ENCODE data around the gene TXNRD1. TPM values are rescaled to one million over a fixed set of nuclear protein-coding genes. Genes with fewer than 3 reads are reported as not detected.

Gene TXNRD1
- total RNA-seq, 1 experiment from 2014 or later: 72.8 TPM

DNA sequence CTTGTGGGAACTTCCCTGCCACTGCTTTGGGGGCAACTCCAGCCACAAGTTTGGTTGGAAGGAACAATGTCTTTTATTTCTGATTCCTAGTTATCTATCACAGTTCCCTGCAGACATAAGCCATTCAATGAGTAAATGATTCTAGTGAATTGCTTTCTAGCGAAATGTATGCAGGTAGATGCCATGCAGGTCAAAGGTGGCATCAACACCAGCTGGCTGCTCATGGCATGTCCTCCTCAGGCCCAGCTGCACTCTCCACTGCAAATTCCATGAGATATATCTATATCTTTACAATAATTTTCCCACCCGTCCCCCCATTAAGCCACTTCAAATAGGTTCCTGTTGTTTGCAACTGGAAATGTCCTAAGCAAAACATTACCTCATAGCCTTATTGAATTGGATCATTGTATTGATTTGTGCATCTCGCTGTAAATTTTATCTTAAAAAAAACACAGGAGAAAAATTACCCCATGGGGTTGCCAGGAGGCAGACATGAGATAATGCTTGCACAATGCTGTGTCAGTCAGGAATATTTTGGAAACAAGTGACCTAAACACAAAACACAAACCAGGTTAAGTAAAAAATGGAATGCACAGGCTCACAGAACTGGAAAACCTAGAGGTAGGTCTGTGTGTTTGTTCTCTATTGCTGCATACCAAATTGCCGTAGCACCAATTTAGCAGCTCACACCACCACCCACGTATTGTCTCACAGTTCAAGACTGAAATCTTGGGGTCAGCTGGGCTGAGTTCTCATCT is 32.8 kb upstream of the TXNRD1 start:
- H3K27me3 ChIP-seq: no peaks in the 10 kb centered on the region
- H3K4me3 ChIP-seq: no peak overlapping the region
- no peaks in the 10 kb centered on the region for H3K36me3 ChIP-seq
- no peak overlapping the region for H3K27ac ChIP-seq
- no peak for DNase-seq
- H3K9me3 ChIP-seq (replicated peaks): no peaks in the 10 kb centered on the region
- no peaks in the 10 kb centered on the region for H3K4me1 ChIP-seq

DNA sequence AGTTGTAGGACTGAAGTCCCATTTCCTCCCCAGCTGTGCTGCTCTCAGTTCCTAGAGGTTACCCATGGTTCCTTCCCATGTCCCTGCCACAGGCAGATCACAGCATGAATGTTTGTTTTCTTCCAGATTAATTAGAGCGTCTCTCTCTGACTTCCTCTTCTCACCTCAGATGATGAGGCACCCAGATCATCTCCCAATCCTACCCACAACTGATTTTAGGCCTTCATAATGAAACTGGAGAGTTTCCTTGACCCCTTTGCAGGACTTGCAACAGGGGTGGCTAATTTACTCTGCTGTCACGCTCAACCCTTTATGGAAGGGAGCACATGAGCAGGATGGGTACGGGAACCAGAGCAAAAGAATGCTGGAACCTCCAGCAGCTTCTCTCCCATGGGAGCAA is 32.1 kb upstream of the TXNRD1 start:
- H3K27ac ChIP-seq: no peak overlapping the region
- H3K36me3 ChIP-seq: no peaks in the 10 kb centered on the region
- H3K27me3 ChIP-seq: no peaks in the 10 kb centered on the region
- no peak overlapping the region for H3K4me3 ChIP-seq
- no peak for DNase-seq
- H3K4me1 ChIP-seq: no peaks in the 10 kb centered on the region
- no peaks in the 10 kb centered on the region for H3K9me3 ChIP-seq (replicated peaks)

DNA sequence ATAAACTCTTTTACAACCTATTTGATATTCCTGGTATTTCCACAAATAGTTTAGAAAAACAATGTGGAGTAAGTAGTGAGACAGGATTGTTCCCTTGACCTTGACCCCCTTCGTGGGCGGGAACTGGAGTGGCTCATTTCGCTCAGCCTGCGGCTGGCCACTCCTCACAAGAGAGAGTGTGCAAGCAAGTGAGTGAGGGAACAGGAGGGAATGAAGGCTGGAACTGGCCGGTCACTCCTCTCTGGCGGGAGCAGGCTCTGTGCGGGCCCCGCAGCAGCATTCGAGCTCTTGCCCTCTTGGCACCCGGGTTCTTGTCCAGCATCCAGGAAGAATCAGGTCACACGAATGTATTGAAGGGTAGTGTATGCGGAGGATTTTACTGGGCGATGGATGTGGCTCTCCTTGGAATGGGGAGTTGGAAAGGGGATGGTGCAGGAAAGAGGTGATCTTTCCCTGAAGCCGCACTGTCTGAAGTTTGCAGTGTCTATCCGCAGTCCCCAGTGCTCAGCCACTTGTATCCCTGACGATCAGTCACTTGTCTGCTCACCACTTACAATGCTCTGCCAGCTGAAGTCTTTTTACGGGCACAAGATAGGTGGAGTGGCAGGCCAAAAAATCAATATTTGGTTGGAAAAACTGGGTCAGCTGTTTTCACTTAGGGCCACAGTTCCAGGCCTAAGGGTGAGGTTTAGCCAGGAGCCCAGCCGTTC is 28.0 kb upstream of the TXNRD1 start:
- Histone ChIP-seq H3K27me3 (no peaks in the 10 kb centered on the region), H3K9me3 (replicated peaks) (no peaks in the 10 kb centered on the region), H3K36me3 (no peaks in the 10 kb centered on the region), H3K4me3 (no peak overlapping the region), H3K4me1 (no peaks in the 10 kb centered on the region), H3K27ac (no peak overlapping the region)
- no peak for DNase-seq

DNA sequence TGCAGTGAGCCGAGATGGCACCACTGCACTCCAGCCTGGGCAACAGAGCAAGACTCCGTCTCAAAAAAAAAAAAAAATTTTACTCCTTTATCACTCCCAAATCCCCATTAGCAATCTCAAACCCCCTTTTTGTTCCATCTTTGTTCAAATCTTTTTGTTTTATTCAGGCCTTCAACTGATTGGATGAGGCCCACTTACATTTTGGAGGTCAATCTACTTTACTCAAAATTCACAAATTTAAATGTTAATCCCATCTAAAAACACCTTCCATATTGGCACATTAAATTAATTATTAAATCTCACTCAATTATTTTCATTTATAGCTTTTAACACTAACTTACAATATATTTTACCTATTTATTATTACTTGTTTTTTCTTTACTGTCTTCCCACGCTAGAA is 27.0 kb upstream of the TXNRD1 start:
- no peak for DNase-seq
- Histone ChIP-seq H3K27me3 (no peaks in the 10 kb centered on the region), H3K4me1 (no peaks in the 10 kb centered on the region), H3K36me3 (no peaks in the 10 kb centered on the region), H3K9me3 (replicated peaks) (no peaks in the 10 kb centered on the region), H3K4me3 (no peak overlapping the region), H3K27ac (no peak overlapping the region)

DNA sequence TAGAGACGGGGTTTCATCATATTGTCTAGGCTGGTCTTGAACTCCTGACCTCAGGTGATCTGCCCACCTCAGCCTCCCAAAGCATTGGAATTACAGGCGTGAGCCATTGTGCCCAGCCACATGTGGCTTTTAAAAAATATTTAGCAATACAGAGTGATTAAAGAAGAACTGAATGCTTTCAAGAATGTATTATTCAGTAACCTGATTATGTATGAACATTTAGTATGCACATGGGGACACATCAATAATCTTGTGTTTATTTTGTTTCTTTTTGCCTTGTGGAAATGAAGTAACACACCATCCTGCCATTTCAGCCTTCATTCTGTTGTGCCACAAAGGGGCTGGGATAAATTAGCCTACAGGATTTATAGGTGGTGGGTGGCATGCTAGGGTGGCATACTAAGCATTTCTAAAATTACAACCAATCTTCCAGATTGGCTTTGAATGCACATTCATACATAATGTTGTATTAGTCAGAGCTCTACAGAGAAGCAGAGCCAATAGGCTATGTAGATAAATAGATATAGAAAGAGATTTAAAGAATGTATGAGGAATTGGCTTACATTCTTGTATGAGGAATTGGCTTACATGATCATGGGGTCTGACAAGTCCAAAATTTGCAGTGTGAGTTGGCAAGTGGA is 25.5 kb upstream of the TXNRD1 start:
- no peaks in the 10 kb centered on the region for H3K4me1 ChIP-seq
- no peak overlapping the region for H3K27ac ChIP-seq
- no peaks in the 10 kb centered on the region for H3K27me3 ChIP-seq
- no peak for DNase-seq
- no peaks in the 10 kb centered on the region for H3K9me3 ChIP-seq (replicated peaks)
- no peak overlapping the region for H3K4me3 ChIP-seq
- no peaks in the 10 kb centered on the region for H3K36me3 ChIP-seq

DNA sequence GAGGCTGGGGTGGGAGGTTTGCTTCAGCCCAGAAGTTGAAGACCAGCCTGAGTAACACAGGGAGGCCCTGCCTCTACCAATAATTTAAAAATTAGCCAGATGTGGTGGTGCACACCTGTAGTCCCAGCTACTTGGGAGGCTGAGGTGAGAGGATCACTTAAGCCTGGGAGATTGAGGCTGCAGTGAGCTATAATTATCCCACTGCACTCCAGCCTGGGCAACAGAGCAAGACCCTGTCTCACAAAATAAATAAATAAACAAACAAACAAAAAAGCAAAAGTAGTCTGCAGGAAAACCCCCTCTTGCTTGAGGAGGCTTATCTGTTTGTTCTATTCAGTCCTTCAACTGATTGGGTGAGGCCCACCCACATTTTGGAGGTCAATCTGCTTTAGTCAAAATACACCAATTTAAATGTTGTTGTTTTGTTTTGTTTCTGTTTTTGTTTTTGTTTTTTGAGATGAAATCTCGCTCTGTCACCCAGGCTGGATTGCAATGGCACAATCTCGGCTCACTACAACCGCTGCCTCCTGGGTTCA is 24.9 kb upstream of the TXNRD1 start:
- H3K9me3 ChIP-seq (replicated peaks): no peaks in the 10 kb centered on the region
- H3K36me3 ChIP-seq: no peaks in the 10 kb centered on the region
- H3K27me3 ChIP-seq: no peaks in the 10 kb centered on the region
- no peak overlapping the region for H3K4me3 ChIP-seq
- no peak for DNase-seq
- no peak overlapping the region for H3K27ac ChIP-seq
- no peaks in the 10 kb centered on the region for H3K4me1 ChIP-seq

DNA sequence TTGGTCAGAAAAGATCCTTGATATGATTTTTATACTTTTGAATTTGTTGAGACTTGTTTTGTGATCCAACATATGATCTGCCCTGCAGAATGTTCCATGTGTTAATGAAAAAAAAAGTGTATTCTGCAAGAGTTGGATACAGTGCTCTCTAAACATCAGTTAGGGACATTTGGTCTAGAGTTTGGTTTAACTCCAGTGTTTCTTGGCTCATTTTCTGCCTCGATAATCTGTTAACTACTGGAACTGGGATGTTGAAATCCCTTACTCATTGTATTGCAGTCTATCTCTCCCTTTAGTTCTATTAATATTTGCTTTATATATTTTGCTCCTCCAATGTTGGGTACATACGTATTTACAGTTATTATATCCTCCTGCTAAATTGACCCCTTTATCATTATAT is 18.3 kb upstream of the TXNRD1 start:
- H3K27me3 ChIP-seq: no peaks in the 10 kb centered on the region
- H3K9me3 ChIP-seq (replicated peaks): no peaks in the 10 kb centered on the region
- H3K4me3 ChIP-seq: no peak overlapping the region
- H3K4me1 ChIP-seq: no peaks in the 10 kb centered on the region
- no peaks in the 10 kb centered on the region for H3K36me3 ChIP-seq
- DNase-seq: no peak
- H3K27ac ChIP-seq: no peak overlapping the region

DNA sequence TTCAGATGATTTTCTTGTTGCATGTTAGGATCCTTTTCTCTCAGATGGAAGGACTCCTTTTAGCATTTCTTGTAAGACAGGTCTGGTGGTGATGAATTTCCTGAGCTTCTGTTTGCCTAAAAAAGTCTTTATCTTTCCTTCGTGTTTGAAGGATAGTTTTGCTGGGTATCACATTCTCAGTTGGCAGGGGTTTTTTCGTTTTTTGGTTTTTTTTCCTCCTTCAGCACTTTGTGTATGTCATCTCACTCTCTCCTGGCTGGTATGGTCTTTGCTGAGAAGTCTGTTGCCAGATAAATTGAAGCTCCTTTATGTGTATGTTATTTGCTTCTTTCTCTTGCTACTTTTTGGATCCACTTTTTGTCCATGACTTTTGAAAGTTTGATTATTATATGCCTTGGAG is 15.6 kb upstream of the TXNRD1 start:
- H3K36me3 ChIP-seq: no peaks in the 10 kb centered on the region
- no peak for DNase-seq
- H3K9me3 ChIP-seq (replicated peaks): no peaks in the 10 kb centered on the region
- no peaks in the 10 kb centered on the region for H3K4me1 ChIP-seq
- H3K27me3 ChIP-seq: no peaks in the 10 kb centered on the region
- H3K4me3 ChIP-seq: no peak overlapping the region
- H3K27ac ChIP-seq: no peak overlapping the region

DNA sequence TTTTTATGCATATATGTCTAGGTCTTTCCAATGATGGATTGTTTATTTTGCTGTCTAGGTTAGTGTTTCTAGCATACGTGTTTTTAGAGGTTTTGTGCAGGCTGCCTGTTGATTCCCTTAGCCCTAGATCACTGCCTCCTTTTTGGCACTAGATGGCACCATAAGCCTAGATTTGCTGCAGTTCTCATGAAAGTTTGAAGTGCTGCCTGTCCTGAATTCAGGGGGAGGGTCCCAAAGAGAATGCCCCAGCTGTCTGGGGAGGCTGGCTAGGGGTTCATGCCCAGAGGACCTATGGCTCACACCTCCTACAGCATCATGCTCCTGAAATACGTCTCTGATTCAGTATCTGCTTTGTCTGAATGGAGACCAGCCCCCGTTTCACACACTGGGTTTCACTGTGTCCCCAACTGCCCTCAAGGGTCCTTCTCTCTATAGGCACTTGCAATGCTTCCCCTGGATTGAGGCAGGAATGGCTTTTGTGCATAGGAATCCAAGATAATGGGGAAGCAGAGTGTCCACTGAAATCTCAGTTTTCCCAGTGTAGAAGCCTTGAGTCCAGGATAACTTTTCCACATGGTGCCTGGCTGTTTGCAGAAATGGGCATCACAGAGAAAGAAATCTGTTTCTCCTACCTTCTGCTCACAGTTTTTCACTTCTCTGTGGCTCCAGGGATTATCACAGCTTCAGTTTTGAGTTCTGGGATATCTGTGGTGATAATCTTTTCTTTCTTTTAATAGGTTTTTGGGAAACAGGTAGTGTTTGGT is 14.2 kb upstream of the TXNRD1 start:
- Histone ChIP-seq H3K36me3 (no peaks in the 10 kb centered on the region), H3K27me3 (no peaks in the 10 kb centered on the region), H3K9me3 (replicated peaks) (no peaks in the 10 kb centered on the region), H3K4me3 (no peak overlapping the region), H3K27ac (no peak overlapping the region), H3K4me1 (no peaks in the 10 kb centered on the region)
- peak; percentile 19 to 76 for DNase-seq

DNA sequence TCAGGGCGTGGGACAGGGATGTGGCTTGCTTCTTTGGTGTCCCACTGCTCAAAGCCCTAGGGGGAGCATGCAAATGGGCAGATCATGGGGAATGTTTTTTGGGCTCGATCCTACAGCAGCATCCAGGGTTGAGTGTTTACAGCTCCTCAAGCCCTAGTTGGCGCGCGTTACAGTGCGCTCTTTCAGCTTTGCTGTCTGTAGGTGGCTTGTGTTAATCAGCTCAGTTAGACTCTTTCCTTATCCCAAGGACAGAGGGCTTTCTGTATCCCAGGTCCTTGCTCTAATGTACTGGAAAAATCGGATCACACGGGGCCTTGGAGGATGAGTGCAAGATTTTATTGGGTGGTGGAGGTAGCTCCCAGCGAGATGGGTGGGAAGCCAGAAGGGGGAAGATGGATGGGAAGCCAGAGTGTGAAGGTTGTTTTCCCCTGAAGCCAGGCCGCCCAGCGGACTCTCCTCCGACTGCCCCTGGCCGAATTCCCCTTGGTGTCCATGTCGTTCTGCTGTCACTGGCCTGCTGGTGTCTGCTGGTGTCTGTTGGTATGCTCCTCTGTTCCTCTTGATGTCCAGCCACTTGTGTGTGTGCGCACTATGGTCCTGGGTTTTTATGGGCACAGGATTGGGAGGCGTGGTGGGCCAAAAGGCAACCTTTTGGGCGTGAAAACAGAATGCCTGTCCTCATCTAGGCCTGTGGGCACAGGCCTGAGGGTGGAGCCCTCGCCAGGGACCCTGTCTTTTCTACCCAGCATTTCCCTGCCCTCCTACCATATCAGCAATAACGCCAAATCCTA is 10.7 kb upstream of the TXNRD1 start:
- Histone ChIP-seq H3K27ac (no peak overlapping the region), H3K36me3 (no peaks in the 10 kb centered on the region), H3K9me3 (replicated peaks) (no peaks in the 10 kb centered on the region), H3K27me3 (no peaks in the 10 kb centered on the region), H3K4me3 (no peak overlapping the region), H3K4me1 (no peaks in the 10 kb centered on the region)
- no peak for DNase-seq

DNA sequence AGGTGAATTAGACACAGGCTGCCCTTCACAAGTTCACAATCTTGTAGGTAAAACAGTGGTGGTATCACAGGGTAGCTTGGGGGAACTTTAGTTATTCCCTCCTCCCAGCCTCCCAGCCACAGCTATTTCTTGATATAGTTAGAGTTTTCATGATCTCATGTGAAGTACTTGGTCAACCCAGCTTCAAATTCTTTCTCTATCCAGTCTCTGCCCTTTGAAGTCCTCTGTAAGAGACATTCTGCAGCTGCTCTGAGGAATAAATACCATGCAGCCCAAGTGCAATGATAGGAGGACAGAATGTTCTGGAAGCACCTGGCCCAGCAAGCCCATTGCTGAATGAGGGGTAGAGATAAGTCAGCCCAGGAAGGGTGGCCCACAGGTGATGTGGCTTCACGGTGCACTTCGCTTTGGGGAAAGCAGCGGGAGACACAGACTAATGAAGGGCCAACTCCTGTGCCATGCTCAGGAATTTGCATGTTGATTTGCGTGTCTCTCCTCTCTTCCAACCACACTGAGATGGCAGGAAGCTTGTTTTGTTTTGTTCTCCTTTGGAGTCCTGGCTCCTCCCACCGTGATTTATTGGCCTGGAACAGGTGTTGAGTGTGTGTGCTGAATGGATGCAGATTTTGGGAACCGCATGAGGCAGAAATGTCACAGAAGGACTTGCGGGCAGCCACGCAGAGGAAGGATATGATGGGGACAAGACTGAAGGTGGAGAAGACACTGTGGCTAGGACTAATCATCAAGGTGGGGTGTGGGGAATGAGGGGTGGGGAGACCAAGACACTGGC is 8.0 kb upstream of the TXNRD1 start:
- H3K27ac ChIP-seq: no peak overlapping the region
- H3K4me1 ChIP-seq: no peaks in the 10 kb centered on the region
- H3K9me3 ChIP-seq (replicated peaks): no peaks in the 10 kb centered on the region
- H3K36me3 ChIP-seq: no peaks in the 10 kb centered on the region
- no peak overlapping the region for H3K4me3 ChIP-seq
- no peaks in the 10 kb centered on the region for H3K27me3 ChIP-seq
- peak in 1 of 2 experiments; percentile 40 for DNase-seq

DNA sequence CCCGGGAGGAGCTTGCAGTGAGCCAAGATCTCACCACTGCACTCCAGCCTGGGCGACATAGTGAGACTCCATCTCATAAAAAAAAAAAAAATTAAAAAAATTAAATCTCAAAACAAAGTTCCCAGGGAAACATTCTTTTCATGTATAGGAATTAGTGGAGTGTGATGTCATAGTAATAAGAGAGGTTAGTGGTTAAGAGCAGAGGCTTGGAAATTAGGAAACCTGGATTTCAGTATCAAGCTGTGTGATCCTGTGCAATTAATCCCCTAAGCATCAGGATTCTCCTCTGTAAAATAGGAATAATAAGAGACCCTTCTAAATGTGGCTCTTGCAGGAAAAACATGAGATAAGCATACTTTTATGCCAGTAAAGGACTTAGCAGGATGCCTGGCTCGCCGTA is 3.1 kb upstream of the TXNRD1 start:
- no peaks in the 10 kb centered on the region for H3K36me3 ChIP-seq
- H3K4me3 ChIP-seq: no peak overlapping the region
- H3K4me1 ChIP-seq: no peaks in the 10 kb centered on the region
- H3K9me3 ChIP-seq (replicated peaks): no peaks in the 10 kb centered on the region
- H3K27ac ChIP-seq: no peak overlapping the region
- no peaks in the 10 kb centered on the region for H3K27me3 ChIP-seq
- no peak for DNase-seq

DNA sequence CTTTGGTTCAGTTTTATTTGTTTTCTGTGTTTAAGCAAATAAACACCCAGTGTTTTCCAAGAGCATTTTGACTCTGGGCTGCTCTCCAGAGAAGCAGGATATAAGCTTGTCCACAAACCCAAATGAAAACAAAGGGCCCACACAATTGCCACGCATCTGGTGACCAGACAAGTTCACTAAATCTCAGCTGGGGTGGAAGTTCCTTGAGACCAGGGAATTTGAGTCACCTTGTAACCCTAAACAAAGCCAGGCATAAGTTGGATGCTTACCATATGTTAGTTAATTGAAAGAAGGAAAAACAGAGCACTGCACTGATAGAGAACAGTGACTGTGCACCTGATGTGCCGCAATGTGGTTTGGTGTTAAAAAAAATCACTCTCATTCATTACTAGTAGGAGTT is 1.6 kb upstream of the TXNRD1 start:
- Histone ChIP-seq H3K9me3 (replicated peaks) (no peaks in the 10 kb centered on the region), H3K27ac (no peak overlapping the region), H3K36me3 (no peaks in the 10 kb centered on the region), H3K4me3 (no peak overlapping the region), H3K4me1 (no peaks in the 10 kb centered on the region; the same call in 1 of the 2 replicates), H3K27me3 (no peaks in the 10 kb centered on the region)
- DNase-seq: no peak
